K562 (cell line): ENCODE measurements around the gene TTLL12. TPM values are rescaled to one million over a fixed set of nuclear protein-coding genes. Genes with fewer than 3 reads are reported as not detected.

Source experiments
- ATAC-seq: fragments of 200-7000 bp; cut with Tn5 transposase; 3 replicates; pipeline ENCODE4 v1.9.1; 2020; ENCODE audit warnings: moderate library complexity
- BruUV-seq: library from RNA; stranded (reverse); fragments of 400-500 nt; replicated peaks from 2 replicates; lab custom pipeline; 2021; lab: Mats Ljungman, UMichigan
- CTCF ChIA-PET: fragments of 300-600 bp; formaldehyde crosslinking; extraction: SDS; loops from one replicate; lab custom pipeline; 2021; ENCODE audit warnings: low intra/inter-chr PET ratio; lab: Yijun Ruan, JAX
- POLR2A ChIA-PET: fragments of 300-600, 350-650 bp; sonication (Branson Sonifier 250); formaldehyde crosslinking; extraction: SDS; loops from one replicate; lab custom pipeline; 2021; ENCODE audit warnings: antibody characterized with exemption, inconsistent platforms; lab: Yijun Ruan, JAX
- DNase-seq, 4 experiments: peaks; one replicate each; pipeline versions ENCODE4 v3.0.0 to v3.0.0-alpha.2; 2011 to 2018; ENCODE audit warnings: low spot score in 3 of 4, mixed read lengths in 3 of 4; ENCODE audit errors: extremely low read depth in 1 of 4
- FAIRE-seq: peaks from 2 replicates; lab custom pipeline; 2011; peaks lifted over from hg19 to GRCh38; lab: Jason Lieb, UNC
- H2AFZ ChIP-seq: 2 replicates; pipeline ENCODE4 v1.6.0; 2011; ENCODE audit warnings: low read depth, low read length, control low read depth, inconsistent platforms
- H3K27ac ChIP-seq: fragments of 200-600 bp; 3 replicates; pipeline ENCODE4 v1.8.0; 2011; ENCODE audit warnings: low read depth, mild to moderate bottlenecking, control low read depth, inconsistent platforms, low read length, moderate library complexity, mixed read lengths; ENCODE audit errors: extremely low read depth
- H3K27me3 ChIP-seq, 2 experiments: fragments of 300-600 bp in 1 of 2; 2 replicates in 1 of 2; 3 replicates in 1 of 2; pipeline versions ENCODE4 v1.6.0 to v1.8.0; 2011; ENCODE audit warnings: inconsistent platforms in 2 of 2, low read length in 2 of 2, mild to moderate bottlenecking in 1 of 2, mixed read lengths in 1 of 2, moderate library complexity in 1 of 2; ENCODE audit not compliant: control insufficient read depth in 2 of 2, insufficient read depth in 2 of 2
- H3K36me3 ChIP-seq: fragments of 300-600 bp; 3 replicates; pipeline ENCODE4 v1.8.0; 2011; ENCODE audit warnings: mild to moderate bottlenecking, low read length, inconsistent platforms; ENCODE audit not compliant: control insufficient read depth, insufficient read depth
- H3K4me1 ChIP-seq, 2 experiments: fragments of 200-600 bp in 1 of 2; replicated peaks in 1 of 2; 2 replicates in 1 of 2; 3 replicates in 1 of 2; pipeline versions ENCODE4 v1.5.1 to v1.8.0; 2011; ENCODE audit warnings: inconsistent platforms in 2 of 2, low read length in 2 of 2, mild to moderate bottlenecking in 1 of 2, mixed read lengths in 1 of 2, moderate library complexity in 1 of 2; ENCODE audit not compliant: control insufficient read depth in 2 of 2, insufficient read depth in 2 of 2
- H3K4me2 ChIP-seq: 2 replicates; pipeline ENCODE4 v1.6.1; 2011; ENCODE audit warnings: low read length, control low read depth, inconsistent platforms, mixed read lengths; ENCODE audit not compliant: insufficient read depth
- H3K4me3 ChIP-seq: fragments of 200-600 bp; sonication (generic), shearing (Covaris generic); 2 replicates; pipeline ENCODE4 v1.5.1; 2016; ENCODE audit warnings: control low read depth, inconsistent platforms
- H3K79me2 ChIP-seq: fragments of 200-600 bp; 3 replicates; pipeline ENCODE4 v1.8.0; 2011; ENCODE audit warnings: low read length, inconsistent platforms; ENCODE audit not compliant: control insufficient read depth, insufficient read depth
- H3K9ac ChIP-seq, 2 experiments: 2 replicates each; pipeline versions ENCODE4 v1.6.0 to v1.6.1; 2011; ENCODE audit warnings: low read depth in 2 of 2, low read length in 2 of 2, control low read depth in 1 of 2, inconsistent platforms in 1 of 2, mild to moderate bottlenecking in 1 of 2, mixed read lengths in 1 of 2; ENCODE audit not compliant: insufficient read depth in 1 of 2
- H3K9me1 ChIP-seq: one replicate; pipeline ENCODE4 v1.6.0; 2011; ENCODE audit warnings: inconsistent platforms, mild to moderate bottlenecking, low read length, moderate library complexity; ENCODE audit not compliant: control insufficient read depth, insufficient read depth
- H3K9me3 ChIP-seq: replicated peaks from 2 replicates; pipeline ENCODE4 v1.5.1; 2011; ENCODE audit warnings: low read depth, low read length, inconsistent platforms; ENCODE audit not compliant: control insufficient read depth, insufficient read depth
- H4K20me1 ChIP-seq: replicated peaks from 2 replicates; pipeline ENCODE4 v1.6.1; 2011; ENCODE audit warnings: low read length, inconsistent platforms, mixed read lengths; ENCODE audit not compliant: control insufficient read depth, insufficient read depth
- BRF2 ChIP-seq: IDR thresholded peaks from 3 replicates; pipeline ENCODE4 v1.6.1; 2011; ENCODE audit warnings: borderline replicate concordance, mild to moderate bottlenecking; ENCODE audit not compliant: insufficient read length, insufficient read depth
- ZBTB33 ChIP-seq: sonication (generic); formaldehyde crosslinking; IDR thresholded peaks from 2 replicates; pipeline ENCODE4 v1.8.1; 2023; ENCODE audit warnings: mild to moderate bottlenecking, missing genetic modification reagents
- ZBTB49 ChIP-seq: sonication (generic); formaldehyde crosslinking; IDR thresholded peaks from 2 replicates; pipeline ENCODE4 v1.8.0; 2022; ENCODE audit warnings: missing genetic modification reagents, mild to moderate bottlenecking, borderline replicate concordance
- WGBS: fragments of 100-300 bp; shearing (Covaris generic); methylation state at CpG from one replicate; pipeline ENCODE4 v1.1.6; 2016; ENCODE audit warnings: low coverage, mixed read lengths; ENCODE audit not compliant: insufficient coverage; ENCODE audit errors: missing lambda C conversion rate; 5-methylcytosine and 5-hydroxymethylcytosine counted together
- in situ Hi-C: fragments of 300-500 bp; cut with MboI; formaldehyde crosslinking; loops from 4 replicates; pipeline ENCODE4 v1.15.0; 2018; ENCODE audit warnings: inconsistent platforms, mixed read lengths
- intact Hi-C: fragments of 100-400 bp; cut with micrococcal nuclease; formaldehyde crosslinking; loops from 2 replicates; pipeline ENCODE4 v1.14.2; 2022
- polyA plus RNA-seq, 8 experiments: library from polyadenylated mRNA; depleted of rRNA in 4 of 8; stranded (reverse) in 5 of 8; unstranded in 3 of 8; fragments of >200 nt; fragmentation: Nextera tagmentation in 2 of 8; fragmentation: Illumina TruSeq in 1 of 8; extraction: Ambion mirVana in 2 of 8; extraction: Trizol in 1 of 8; gene quantifications; 2 replicates each; pipeline versions ENCODE4 v1.2.1 to v1.2.3, GENCODE V29; 2011 to 2014; ENCODE audit warnings: inconsistent platforms in 1 of 8, missing spikeins in 1 of 8
- total RNA-seq, 7 experiments: library from RNA; depleted of rRNA in 6 of 7; stranded (reverse); fragments of >200 nt in 6 of 7; fragmentation: Illumina TruSeq in 2 of 7; extraction: Trizol in 2 of 7; gene quantifications; 2 replicates each; pipeline versions ENCODE4 v1.2.1 to v1.2.3, GENCODE V29; 2011 to 2021; ENCODE audit warnings: low replicate concordance in 1 of 7

TTLL12 gene
- total and polyA plus RNA-seq, 9 of the 15 experiments (the other 6 are each of a cell fraction or from before 2014, with no cell fraction given), result 1.3 to 128 (median 43.0) TPM

GRCh38 chr22:43209523-43209890, 22.6 kb upstream of the TTLL12 start:
- BruUV-seq, result no TSS peak
- no peaks in the 10 kb centered on the region for H3K9me3 ChIP-seq
- no peaks in the 10 kb centered on the region for H4K20me1 ChIP-seq
- intact Hi-C loops (no loop called here), in situ Hi-C loops (no loop called here)
- H3K79me2 ChIP-seq, result no peaks in the 10 kb centered on the region
- H3K27me3 ChIP-seq, result peaks cover 0 to 20% of the 10 kb centered on the region in 2 experiments; a peak in 3 of 5 replicates
- no peaks in the 10 kb centered on the region for H3K9me1 ChIP-seq
- no peak overlapping the region; a peak in 1 of 4 replicates for H3K9ac ChIP-seq
- H3K27ac ChIP-seq, result no peak overlapping the region
- 8% methylated on average over 4 of the region's 15 CpGs for WGBS
- no peak overlapping the region for H2AFZ ChIP-seq
- H3K4me2 ChIP-seq, result no peak overlapping the region
- no peak for ATAC-seq
- no peak overlapping the region for H3K4me3 ChIP-seq
- no peak for DNase-seq
- FAIRE-seq, result no peak
- TF ChIP-seq ZBTB49 (CRISPR knock-in tag) (no peak), ZBTB33 (CRISPR knock-in tag) (no peak), BRF2 (no peak)
- peaks cover 2 to 40% of the 10 kb centered on the region in 2 experiments; a peak in 3 of 5 replicates for H3K4me1 ChIP-seq
- POLR2A ChIA-PET, result interaction anchor here (0.6 kb wide), 2 partner anchors 12 to 1765 kb away, joined by 3 read pairs; no protein-coding TSS in a partner anchor
- no peaks in the 10 kb centered on the region for H3K36me3 ChIP-seq
- CTCF ChIA-PET, result no interaction called here
